HepG2 (cell line): ENCODE results near the gene LZTR1. TPM values are rescaled to one million over a fixed set of nuclear protein-coding genes. Genes with fewer than 3 reads are reported as not detected.

Experiments
- BORCS8-MEF2B ChIP-seq: sonication (generic); formaldehyde crosslinking; IDR thresholded peaks from 2 replicates; pipeline ENCODE4 v1.8.0; 2022; ENCODE audit warnings: mild to moderate bottlenecking, missing genetic modification reagents
- ETV5 ChIP-seq: IDR thresholded peaks from 2 replicates; pipeline ENCODE4 v1.6.1; 2018; ENCODE audit warnings: missing biosample characterization, missing genetic modification reagents, inconsistent platforms, borderline replicate concordance
- FOXA3 ChIP-seq: IDR thresholded peaks from 2 replicates; pipeline ENCODE4 v1.6.1; 2016; ENCODE audit warnings: missing genetic modification reagents, missing compliant biosample characterization
- HCFC1 ChIP-seq: fragments of 150-350 bp; IDR thresholded peaks from 2 replicates; pipeline ENCODE4 v1.6.1; 2014; ENCODE audit warnings: low read depth, low read length
- HNF1B ChIP-seq: sonication (generic); formaldehyde crosslinking; IDR thresholded peaks from 2 replicates; pipeline ENCODE4 v1.5.1; 2020; ENCODE audit warnings: mild to moderate bottlenecking, moderate library complexity, missing genetic modification reagents
- HOXD1 ChIP-seq: sonication (generic); formaldehyde crosslinking; IDR thresholded peaks from 2 replicates; pipeline ENCODE4 v1.5.0; 2020; ENCODE audit warnings: missing genetic modification reagents
- KAT7 ChIP-seq: IDR thresholded peaks from 2 replicates; pipeline ENCODE4 v1.6.1; 2018; ENCODE audit warnings: borderline replicate concordance, missing compliant biosample characterization
- KDM4B ChIP-seq: sonication (generic); formaldehyde crosslinking; IDR thresholded peaks from 2 replicates; pipeline ENCODE4 v1.4.0; 2020; ENCODE audit warnings: missing genetic modification reagents
- KDM5A ChIP-seq: fragments of 200-600 bp; sonication (generic); IDR thresholded peaks from 2 replicates; pipeline ENCODE4 v1.7.0; 2018; ENCODE audit warnings: antibody characterized with exemption, mild to moderate bottlenecking, low read length, borderline replicate concordance
- NFIC ChIP-seq: IDR thresholded peaks from 2 replicates; pipeline ENCODE4 v1.6.1; 2012; ENCODE audit warnings: mild to moderate bottlenecking, low read length, inconsistent platforms
- PAXIP1 ChIP-seq: sonication (generic); formaldehyde crosslinking; conservative IDR thresholded peaks from 2 replicates; pipeline ENCODE4 v1.4.0; 2020; ENCODE audit warnings: mild to moderate bottlenecking, missing genetic modification reagents, moderate library complexity
- REST ChIP-seq, 2 experiments: IDR thresholded peaks; 2 replicates each; pipeline ENCODE4 v1.6.1; 2011 to 2012; ENCODE audit warnings: low read length in 2 of 2, borderline replicate concordance in 1 of 2, low read depth in 1 of 2, mild to moderate bottlenecking in 1 of 2, moderate library complexity in 1 of 2
- SNAPC2 ChIP-seq: sonication (generic); formaldehyde crosslinking; IDR thresholded peaks from 2 replicates; pipeline ENCODE4 v1.8.1; 2022; ENCODE audit warnings: mild to moderate bottlenecking, missing genetic modification reagents
- ZBTB7B ChIP-seq: sonication (generic); formaldehyde crosslinking; IDR thresholded peaks from 2 replicates; pipeline ENCODE4 v1.4.0; 2020; ENCODE audit warnings: missing genetic modification reagents
- ZKSCAN8 ChIP-seq: IDR thresholded peaks from 2 replicates; pipeline ENCODE4 v1.6.1; 2016; ENCODE audit warnings: borderline replicate concordance, missing genetic modification reagents, missing compliant biosample characterization
- ZNF280D ChIP-seq: sonication (generic); formaldehyde crosslinking; IDR thresholded peaks from 2 replicates; pipeline ENCODE4 v1.5.1; 2020; ENCODE audit warnings: mild to moderate bottlenecking, missing genetic modification reagents
- ZNF749 ChIP-seq: sonication (generic); formaldehyde crosslinking; IDR thresholded peaks from 2 replicates; pipeline ENCODE4 v1.8.0; 2022; ENCODE audit warnings: mild to moderate bottlenecking, missing genetic modification reagents, moderate library complexity, borderline replicate concordance
- polyA plus RNA-seq, 8 experiments: library from polyadenylated mRNA; depleted of rRNA in 3 of 8; stranded (reverse) in 7 of 8; unstranded in 1 of 8; fragments of >200 nt; fragmentation: Illumina TruSeq in 4 of 8; extraction: Trizol in 4 of 8; gene quantifications; 2 replicates each; pipeline versions ENCODE4 v1.2.1 to v1.2.3, GENCODE V29; 2011 to 2016; ENCODE audit warnings: low read depth in 4 of 8, missing spikeins in 1 of 8, mixed read lengths in 1 of 8; ENCODE audit not compliant: insufficient read depth in 1 of 8
- total RNA-seq, 5 experiments: library from RNA; depleted of rRNA; stranded (reverse); fragments of >200 nt; fragmentation: Illumina TruSeq; extraction: Trizol; gene quantifications; 2 replicates each; pipeline ENCODE4 v1.2.3, GENCODE V29; 2016; ENCODE audit warnings: low read depth in 1 of 5

Gene LZTR1
- total and polyA plus RNA-seq, 2 of the 13 experiments (the other 11 are each of a cell fraction or from before 2014, with no cell fraction given), result 21.8 to 22.4 TPM

- TF ChIP-seq ZNF749 (CRISPR knock-in tag) (no peak), REST (IDR thresholded peaks at IDR 0.05; ENCODE audit: borderline replicate concordance in 1 of 2, low read depth in 1 of 2, low read length in 2 of 2) (no peak), ZKSCAN8 (no peak), HNF1B (CRISPR knock-in tag) (peak; percentile 55; the same call in 1 of the 2 replicates), PAXIP1 (CRISPR knock-in tag) (0 out of 2 replicates have a peak, but pooled peaks have one; percentile 25), ZBTB7B (peak; percentile 54; the same call in 1 of the 2 replicates), FOXA3 (CRISPR knock-in tag) (no peak), KDM4B (peak; percentile 22; the same call in 1 of the 2 replicates), ZNF280D (CRISPR knock-in tag) (no peak), BORCS8-MEF2B (CRISPR knock-in tag) (peak; percentile 65; the same call in 1 of the 2 replicates), SNAPC2 (no peak), HOXD1 (CRISPR knock-in tag) (no peak), NFIC (no peak), HCFC1 (no peak), KDM5A (no peak), KAT7 (CRISPR knock-in tag) (0 out of 2 replicates have a peak, but pooled peaks have one; percentile 44), ETV5 (CRISPR knock-in tag) (no peak)
Observed at GRCh38 chr22:20965104-20965887, 16.8 kb upstream of the LZTR1 start (continued).
